ENCODE results near the gene TULP3. TPM values are rescaled to one million over a fixed set of nuclear protein-coding genes. Genes with fewer than 3 reads are reported as not detected.
"Not testable (repeated sequence)": the region's sequence is repeated elsewhere in the genome, so short reads cannot be mapped to it uniquely, and the experiment has no call there.

TULP3 gene
- polyA plus RNA-seq, 4 donors, result 3.1 to 10.5 (median 5.5) TPM

- no peak for DNase-seq
- no peak for FAIRE-seq
- H3K27ac ChIP-seq (ENCODE audit: low read depth in 1 of 3, low read length in 2 of 3), result no peak overlapping the region
Measured at GRCh38 chr12:2862876-2863275, 27.8 kb upstream of the TULP3 start.

GRCh38 chr12:2863402-2863801 is 27.3 kb upstream of the TULP3 start:
- FAIRE-seq; H3K9me3 ChIP-seq (ENCODE audit: control insufficient read depth in 2 of 2, insufficient read depth in 1 of 2, low read depth in 1 of 2, low read length in 1 of 2); H3K4me1 ChIP-seq (ENCODE audit: control insufficient read depth in 3 of 3, insufficient read depth in 2 of 3, low read depth in 1 of 3, low read length in 2 of 3); DNase-seq; H3K4me3 ChIP-seq (ENCODE audit: low read depth in 1 of 3, low read length in 3 of 3); H3K27me3 ChIP-seq (ENCODE audit: control insufficient read depth in 3 of 3, insufficient read depth in 3 of 3, low read length in 3 of 3); H3K27ac ChIP-seq (ENCODE audit: low read depth in 1 of 3, low read length in 2 of 3): not testable (repeated sequence)
- WGBS, 3 donors, result 87 to 96% (median 94%) methylated on average over 6 to 7 of the region's 7 CpGs
- peaks cover 2 to 48% (median 2%) of the 10 kb centered on the region in 3 donors for H3K36me3 ChIP-seq (ENCODE audit: control insufficient read depth in 3 of 3, insufficient read depth in 2 of 3, low read depth in 1 of 3, low read length in 3 of 3)

More at GRCh38 chr12:2862876-2863275, 27.8 kb upstream of the TULP3 start:
- peaks cover 2 to 48% (median 2%) of the 10 kb centered on the region in 3 donors for H3K36me3 ChIP-seq (ENCODE audit: control insufficient read depth in 3 of 3, insufficient read depth in 2 of 3, low read depth in 1 of 3, low read length in 3 of 3)
- H3K4me1 ChIP-seq (ENCODE audit: control insufficient read depth in 3 of 3, insufficient read depth in 2 of 3, low read depth in 1 of 3, low read length in 2 of 3), result peaks cover 0 to 3% (median 0%) of the 10 kb centered on the region in 3 donors
- WGBS, 3 donors, result 93% methylated on average over 7 of the region's 7 CpGs
- no peaks in the 10 kb centered on the region for H3K27me3 ChIP-seq (ENCODE audit: control insufficient read depth in 3 of 3, insufficient read depth in 3 of 3, low read length in 3 of 3)
- H3K9me3 ChIP-seq (ENCODE audit: control insufficient read depth in 2 of 2, insufficient read depth in 1 of 2, low read depth in 1 of 2, low read length in 1 of 2), result no peaks in the 10 kb centered on the region
- H3K4me3 ChIP-seq (ENCODE audit: low read depth in 1 of 3, low read length in 3 of 3), result no peak overlapping the region

- Histone ChIP-seq H3K27me3 (ENCODE audit: control insufficient read depth in 3 of 3, insufficient read depth in 3 of 3, low read length in 3 of 3) (no peaks in the 10 kb centered on the region), H3K4me1 (ENCODE audit: control insufficient read depth in 3 of 3, insufficient read depth in 2 of 3, low read depth in 1 of 3, low read length in 2 of 3) (no peaks in the 10 kb centered on the region), H3K36me3 (ENCODE audit: control insufficient read depth in 3 of 3, insufficient read depth in 2 of 3, low read depth in 1 of 3, low read length in 3 of 3) (peaks cover 2 to 42% (median 2%) of the 10 kb centered on the region in 3 donors), H3K4me3 (ENCODE audit: low read depth in 1 of 3, low read length in 3 of 3) (no peak overlapping the region), H3K27ac (ENCODE audit: low read depth in 1 of 3, low read length in 2 of 3) (no peak overlapping the region), H3K9me3 (ENCODE audit: control insufficient read depth in 2 of 2, insufficient read depth in 1 of 2, low read depth in 1 of 2, low read length in 1 of 2) (no peaks in the 10 kb centered on the region)
- DNase-seq, result no peak
- WGBS, 3 donors, result 97 to 99% (median 98%) methylated on average over 9 of the region's 9 CpGs
- FAIRE-seq, result no peak
Measured at GRCh38 chr12:2864198-2864597, 26.5 kb upstream of the TULP3 start.

- not testable (repeated sequence) for H3K4me1 ChIP-seq (ENCODE audit: control insufficient read depth in 3 of 3, insufficient read depth in 2 of 3, low read depth in 1 of 3, low read length in 2 of 3); FAIRE-seq; H3K4me3 ChIP-seq (ENCODE audit: low read depth in 1 of 3, low read length in 3 of 3); H3K27me3 ChIP-seq (ENCODE audit: control insufficient read depth in 3 of 3, insufficient read depth in 3 of 3, low read length in 3 of 3); DNase-seq; H3K9me3 ChIP-seq (ENCODE audit: control insufficient read depth in 2 of 2, insufficient read depth in 1 of 2, low read depth in 1 of 2, low read length in 1 of 2); H3K27ac ChIP-seq (ENCODE audit: low read depth in 1 of 3, low read length in 2 of 3)
- peaks cover 0 to 45% (median 0%) of the 10 kb centered on the region in 3 donors for H3K36me3 ChIP-seq (ENCODE audit: control insufficient read depth in 3 of 3, insufficient read depth in 2 of 3, low read depth in 1 of 3, low read length in 3 of 3)
- 91 to 96% (median 96%) methylated on average over 9 of the region's 9 CpGs for WGBS, 3 donors
Measured at GRCh38 chr12:2868986-2869632, 21.6 kb upstream of the TULP3 start.

- no peak for FAIRE-seq
Measured at GRCh38 chr12:2876431-2877046, 14.2 kb upstream of the TULP3 start.

GRCh38 chr12:2877047-2877952 is 13.4 kb upstream of the TULP3 start, which contains the start of the genes FOXM1 and RHNO1:
TSS of gene FOXM1 (minus strand) at chr12:2877174. CDS start at chr12:2874478, 2,696 bp downstream.
TSS of gene RHNO1 (plus strand) at chr12:2877223. CDS start at chr12:2885367, 8,144 bp downstream.
- Histone ChIP-seq H3K27ac (ENCODE audit: low read depth in 1 of 3, low read length in 2 of 3) (peak within 1 kb of the TSS; percentile 91 to 97 (median 93)), H3K36me3 (ENCODE audit: control insufficient read depth in 3 of 3, insufficient read depth in 2 of 3, low read depth in 1 of 3, low read length in 3 of 3) (peaks cover 0 to 19% (median 0%) of the 10 kb centered on the region in 3 donors), H3K4me3 (ENCODE audit: low read depth in 1 of 3, low read length in 3 of 3) (peak within 1 kb of the TSS; percentile 83 to 98 (median 90)), H3K4me1 (ENCODE audit: control insufficient read depth in 3 of 3, insufficient read depth in 2 of 3, low read depth in 1 of 3, low read length in 2 of 3) (peaks cover 0 to 10% (median 4%) of the 10 kb centered on the region in 3 donors), H3K27me3 (ENCODE audit: control insufficient read depth in 3 of 3, insufficient read depth in 3 of 3, low read length in 3 of 3) (no peaks in the 10 kb centered on the region), H3K9me3 (ENCODE audit: control insufficient read depth in 2 of 2, insufficient read depth in 1 of 2, low read depth in 1 of 2, low read length in 1 of 2) (no peaks in the 10 kb centered on the region)
- FAIRE-seq (no peak), DNase-seq (peak; percentile 90 to 94)
- 0 to 1% (median 0%) methylated on average over 56 to 70 of the region's 70 CpGs for WGBS, 3 donors

More at GRCh38 chr12:2876431-2877046, 14.2 kb upstream of the TULP3 start:
- Histone ChIP-seq H3K4me3 (ENCODE audit: low read depth in 1 of 3, low read length in 3 of 3) (peak overlapping the region; percentile 83 to 98 (median 90)), H3K4me1 (ENCODE audit: control insufficient read depth in 3 of 3, insufficient read depth in 2 of 3, low read depth in 1 of 3, low read length in 2 of 3) (peaks cover 0 to 10% (median 4%) of the 10 kb centered on the region in 3 donors), H3K27me3 (ENCODE audit: control insufficient read depth in 3 of 3, insufficient read depth in 3 of 3, low read length in 3 of 3) (no peaks in the 10 kb centered on the region), H3K27ac (ENCODE audit: low read depth in 1 of 3, low read length in 2 of 3) (peak overlapping the region; percentile 12 to 64 (median 45)), H3K9me3 (ENCODE audit: control insufficient read depth in 2 of 2, insufficient read depth in 1 of 2, low read depth in 1 of 2, low read length in 1 of 2) (no peaks in the 10 kb centered on the region), H3K36me3 (ENCODE audit: control insufficient read depth in 3 of 3, insufficient read depth in 2 of 3, low read depth in 1 of 3, low read length in 3 of 3) (peaks cover 0 to 22% (median 0%) of the 10 kb centered on the region in 3 donors)
- WGBS, 3 donors, result 3% methylated on average over 26 to 38 of the region's 38 CpGs
- DNase-seq, result peak; percentile 35 to 65

GRCh38 chr12:2877953-2878732 is 12.5 kb upstream of the TULP3 start:
- peak overlapping the region in 2 of 3 donors; percentile 83 to 90 for H3K4me3 ChIP-seq (ENCODE audit: low read depth in 1 of 3, low read length in 3 of 3)
- 7 to 29% (median 20%) methylated on average over 16 of the region's 16 CpGs for WGBS, 3 donors
- H3K27ac ChIP-seq (ENCODE audit: low read depth in 1 of 3, low read length in 2 of 3), result peak overlapping the region; percentile 91 to 97 (median 93)
- H3K4me1 ChIP-seq (ENCODE audit: control insufficient read depth in 3 of 3, insufficient read depth in 2 of 3, low read depth in 1 of 3, low read length in 2 of 3), result peaks cover 0 to 10% (median 4%) of the 10 kb centered on the region in 3 donors
- no peaks in the 10 kb centered on the region for H3K27me3 ChIP-seq (ENCODE audit: control insufficient read depth in 3 of 3, insufficient read depth in 3 of 3, low read length in 3 of 3)
- H3K9me3 ChIP-seq (ENCODE audit: control insufficient read depth in 2 of 2, insufficient read depth in 1 of 2, low read depth in 1 of 2, low read length in 1 of 2), result no peaks in the 10 kb centered on the region
- DNase-seq (peak; percentile 34 to 49), FAIRE-seq (no peak)
- H3K36me3 ChIP-seq (ENCODE audit: control insufficient read depth in 3 of 3, insufficient read depth in 2 of 3, low read depth in 1 of 3, low read length in 3 of 3), result peaks cover 0 to 18% (median 0%) of the 10 kb centered on the region in 3 donors
